Measurements from ENCODE around the gene SNAI3. TPM values are rescaled to one million over a fixed set of nuclear protein-coding genes. Genes with fewer than 3 reads are reported as not detected.

The SNAI3 gene
- total and polyA plus RNA-seq, 9 of the 15 experiments (the other 6 are each of a cell fraction or from before 2014, with no cell fraction given), result 0.04 to 4.1 (median 0.80) TPM; not detected in 1

DNA sequence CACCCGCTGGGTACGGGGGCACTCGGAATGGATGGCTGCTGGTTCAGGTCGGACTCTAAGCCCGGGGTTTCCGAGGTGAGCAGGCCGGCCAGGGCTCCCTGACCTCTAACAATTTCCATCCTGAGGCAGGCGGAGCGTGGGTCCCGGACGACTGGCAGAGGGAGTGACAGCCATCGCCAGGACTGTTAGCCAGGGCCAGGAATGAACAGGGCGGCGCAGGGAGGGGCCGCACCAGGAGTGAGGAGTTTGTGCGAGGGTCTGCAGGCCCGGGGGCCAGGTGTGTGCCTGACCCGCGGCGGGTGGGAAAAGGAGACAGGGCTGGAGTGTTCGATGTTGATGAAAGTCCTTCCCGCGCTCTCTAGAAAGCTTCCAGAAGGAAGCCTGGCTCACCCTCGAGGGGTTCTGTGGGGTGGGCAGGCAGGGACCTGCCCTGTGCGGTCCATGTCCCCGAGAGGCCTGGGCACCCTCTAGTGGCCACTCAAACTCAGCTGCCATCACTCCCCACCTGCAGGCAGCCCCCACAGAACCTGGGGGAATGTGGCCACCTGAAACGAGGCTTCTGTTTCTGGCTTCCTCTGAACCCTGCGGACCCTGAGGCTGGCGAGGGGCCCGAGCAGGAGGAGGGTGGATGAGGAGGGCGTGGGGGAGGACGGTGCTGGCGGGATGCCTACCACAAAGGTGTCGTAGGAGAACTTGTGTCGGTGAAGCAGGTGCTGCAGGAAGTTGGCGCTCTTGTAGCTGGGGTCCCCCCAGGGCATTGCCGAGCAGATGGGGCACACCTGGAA lies 11.7 kb upstream of the SNAI3 start (continued):
- TF ChIP-seq ZBTB33 (CRISPR knock-in tag; IDR thresholded peaks at IDR 0.05), result peak; percentile 85
- no peak for TF ChIP-seq KDM1A (IDR thresholded peaks at IDR 0.05)
- no peak for TF ChIP-seq MAFK (IDR thresholded peaks at IDR 0.05; ENCODE audit: low read length)

DNA sequence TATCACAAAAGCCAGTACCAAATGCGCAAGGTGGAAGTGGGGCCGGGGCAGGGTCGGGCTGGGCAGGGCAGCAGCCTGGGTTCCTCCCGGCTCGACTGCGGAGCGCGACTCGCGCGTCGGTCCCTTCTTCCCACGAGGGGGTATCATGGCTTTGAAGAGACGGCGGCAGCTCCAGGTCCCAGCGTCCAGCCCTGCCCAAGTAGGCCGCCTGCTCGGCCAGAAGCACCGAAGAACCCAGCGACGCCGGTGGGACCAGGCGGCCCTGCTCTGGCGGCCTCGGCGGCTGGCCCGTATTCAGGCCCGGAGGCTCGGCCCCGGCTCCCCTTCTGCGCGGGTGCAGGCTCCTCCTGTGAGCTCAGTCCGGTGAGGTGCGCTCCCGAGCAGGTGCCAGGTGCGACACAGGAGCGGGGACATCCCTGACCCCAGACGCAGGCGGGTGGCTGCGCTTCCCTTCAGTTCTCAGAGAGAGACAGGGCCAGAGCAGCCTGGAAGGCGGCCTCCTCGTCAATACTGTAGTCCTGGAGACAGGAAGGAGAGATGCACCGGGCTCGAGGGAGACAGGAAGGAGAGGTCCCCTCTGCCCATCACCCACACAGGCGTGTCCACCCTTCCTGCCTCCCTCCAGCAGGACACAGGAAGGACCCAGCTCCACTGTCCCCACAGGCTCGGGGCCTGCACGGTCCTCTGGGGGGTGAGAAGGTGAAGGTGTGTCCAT lies 11.0 kb upstream of the SNAI3 start:
- Histone ChIP-seq H3K9me3 (replicated peaks; ENCODE audit: control insufficient read depth, insufficient read depth, low read depth, low read length) (no peaks in the 10 kb centered on the region), H3K27me3 (ENCODE audit: control insufficient read depth in 2 of 2, insufficient read depth in 2 of 2, low read length in 2 of 2) (no peaks in the 10 kb centered on the region), H4K20me1 (replicated peaks; ENCODE audit: control insufficient read depth, insufficient read depth, low read length) (no peaks in the 10 kb centered on the region; the same call in 1 of the 2 replicates), H3K9ac (ENCODE audit: insufficient read depth in 1 of 2, low read depth in 2 of 2, low read length in 2 of 2) (no peak overlapping the region; a peak in 1 of 4 replicates), H3K4me2 (ENCODE audit: insufficient read depth, low read length) (no peak overlapping the region), H3K36me3 (ENCODE audit: control insufficient read depth, insufficient read depth, low read length) (peaks cover 62% of the 10 kb centered on the region; the same call in 1 of the 3 replicates), H3K4me1 (replicated peaks in 1 of 2; ENCODE audit: control insufficient read depth in 2 of 2, insufficient read depth in 2 of 2, low read length in 2 of 2) (peaks cover 11 to 85% of the 10 kb centered on the region in 2 experiments), H3K27ac (ENCODE audit: extremely low read depth, low read depth, low read length) (no peak overlapping the region), H3K9me1 (ENCODE audit: control insufficient read depth, insufficient read depth, low read length) (no peaks in the 10 kb centered on the region), H2AFZ (ENCODE audit: low read depth, low read length) (no peak overlapping the region), H3K79me2 (ENCODE audit: control insufficient read depth, insufficient read depth, low read length) (peaks cover 12% of the 10 kb centered on the region), H3K4me3 (no peak overlapping the region)
- TF ChIP-seq, protein P1, sequence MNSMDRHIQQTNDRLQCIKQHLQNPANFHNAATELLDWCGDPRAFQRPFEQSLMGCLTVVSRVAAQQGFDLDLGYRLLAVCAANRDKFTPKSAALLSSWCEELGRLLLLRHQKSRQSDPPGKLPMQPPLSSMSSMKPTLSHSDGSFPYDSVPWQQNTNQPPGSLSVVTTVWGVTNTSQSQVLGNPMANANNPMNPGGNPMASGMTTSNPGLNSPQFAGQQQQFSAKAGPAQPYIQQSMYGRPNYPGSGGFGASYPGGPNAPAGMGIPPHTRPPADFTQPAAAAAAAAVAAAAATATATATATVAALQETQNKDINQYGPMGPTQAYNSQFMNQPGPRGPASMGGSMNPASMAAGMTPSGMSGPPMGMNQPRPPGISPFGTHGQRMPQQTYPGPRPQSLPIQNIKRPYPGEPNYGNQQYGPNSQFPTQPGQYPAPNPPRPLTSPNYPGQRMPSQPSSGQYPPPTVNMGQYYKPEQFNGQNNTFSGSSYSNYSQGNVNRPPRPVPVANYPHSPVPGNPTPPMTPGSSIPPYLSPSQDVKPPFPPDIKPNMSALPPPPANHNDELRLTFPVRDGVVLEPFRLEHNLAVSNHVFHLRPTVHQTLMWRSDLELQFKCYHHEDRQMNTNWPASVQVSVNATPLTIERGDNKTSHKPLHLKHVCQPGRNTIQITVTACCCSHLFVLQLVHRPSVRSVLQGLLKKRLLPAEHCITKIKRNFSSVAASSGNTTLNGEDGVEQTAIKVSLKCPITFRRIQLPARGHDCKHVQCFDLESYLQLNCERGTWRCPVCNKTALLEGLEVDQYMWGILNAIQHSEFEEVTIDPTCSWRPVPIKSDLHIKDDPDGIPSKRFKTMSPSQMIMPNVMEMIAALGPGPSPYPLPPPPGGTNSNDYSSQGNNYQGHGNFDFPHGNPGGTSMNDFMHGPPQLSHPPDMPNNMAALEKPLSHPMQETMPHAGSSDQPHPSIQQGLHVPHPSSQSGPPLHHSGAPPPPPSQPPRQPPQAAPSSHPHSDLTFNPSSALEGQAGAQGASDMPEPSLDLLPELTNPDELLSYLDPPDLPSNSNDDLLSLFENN (IDR thresholded peaks at IDR 0.05; ENCODE audit: low read depth in 2 of 2, low read length in 2 of 2), result no peak
- TF ChIP-seq RBFOX2 (IDR thresholded peaks at IDR 0.05; ENCODE audit: low read depth, low read length) (peak; percentile 14; the same call in 1 of the 2 replicates), POLR2G (IDR thresholded peaks at IDR 0.05; ENCODE audit: low read depth, low read length) (peak; percentile 44), HSF4 (CRISPR knock-in tag; IDR thresholded peaks at IDR 0.05; ENCODE audit: borderline replicate concordance) (no peak), ZKSCAN3 (CRISPR knock-in tag; IDR thresholded peaks at IDR 0.05) (no peak), ZBTB33 (CRISPR knock-in tag; IDR thresholded peaks at IDR 0.05) (peak; percentile 88)
- no TSS peak for BruUV-seq (replicated peaks)
- intact Hi-C loops (cut with micrococcal nuclease) (no loop called here), in situ Hi-C loops (cut with MboI) (no loop called here)
- DNase-seq (ENCODE audit: extremely low read depth in 1 of 4, low spot score in 3 of 4), result no peak
- FAIRE-seq, result no peak
- ATAC-seq, result no peak
- ChIA-PET POLR2A (no interaction called here), CTCF (ENCODE audit: low intra/inter-chr PET ratio) (interaction anchor here (1.3 kb wide), 1 partner anchor 24 kb away, joined by 3 read pairs; no protein-coding TSS in a partner anchor)
- WGBS (ENCODE audit: insufficient coverage, low coverage, missing lambda C conversion rate), result 93% methylated on average over 40 of the region's 47 CpGs

All from K562 (cell line).